Activated T-cell treated with anti-CD3 and anti-CD28 coated beads for 1 hour (primary cell): Measurements from ENCODE around the gene PRCC.

Source experiments
- DNase-seq: peaks from one replicate; pipeline ENCODE4 v3.0.0-alpha.2; 2020; ENCODE audit warnings: low read depth

Gene PRCC

DNA sequence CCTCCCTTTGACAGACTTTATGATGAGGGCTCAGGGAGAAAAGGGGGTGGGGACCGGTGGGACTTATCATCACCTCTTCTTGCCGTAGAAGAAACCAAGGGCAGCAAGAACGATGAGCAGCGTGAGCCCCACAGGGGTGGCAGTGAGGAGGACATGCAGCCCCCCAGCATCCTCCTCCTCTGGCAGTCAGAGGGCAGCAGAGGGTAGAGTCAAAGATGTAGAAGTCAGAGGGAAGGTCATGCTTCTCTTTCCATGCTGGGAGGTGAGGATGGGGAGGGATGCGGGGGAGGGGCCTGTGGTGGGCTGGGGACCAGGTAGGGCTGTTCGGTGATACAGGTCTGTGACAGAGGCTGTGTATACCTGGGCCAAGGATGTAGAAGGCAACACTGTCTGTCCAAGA is 76.8 kb downstream of the PRCC start:
- DNase-seq = no peak

- DNase-seq = no peak
Observed at GRCh38 chr1:156844638-156845037, 77.3 kb downstream of the PRCC start.

- peak; percentile 28 for DNase-seq
Observed at GRCh38 chr1:156845055-156845952, 78.0 kb downstream of the PRCC start.

- no peak for DNase-seq
Observed at GRCh38 chr1:156845953-156846545, 78.7 kb downstream of the PRCC start.

DNA sequence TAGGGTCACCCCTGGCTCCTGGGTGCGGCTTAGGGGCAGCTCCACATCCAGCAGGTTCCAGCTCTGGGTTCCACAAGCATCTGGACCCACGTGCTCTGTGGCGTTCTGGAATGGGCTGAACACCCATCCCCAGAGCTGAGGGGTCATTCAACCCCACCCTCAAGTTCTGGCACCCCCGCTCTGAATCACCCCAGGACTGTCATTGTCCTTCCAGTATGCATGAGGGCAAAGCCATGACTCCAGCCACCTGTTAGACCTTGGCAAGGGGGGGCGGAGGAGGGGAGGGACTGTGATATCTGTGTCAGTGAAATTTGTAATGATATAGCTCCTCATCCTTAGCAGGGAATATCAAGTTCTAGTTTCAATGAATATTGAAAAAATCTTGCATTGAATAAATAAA is 79.3 kb downstream of the PRCC start:
- DNase-seq = no peak

DNA sequence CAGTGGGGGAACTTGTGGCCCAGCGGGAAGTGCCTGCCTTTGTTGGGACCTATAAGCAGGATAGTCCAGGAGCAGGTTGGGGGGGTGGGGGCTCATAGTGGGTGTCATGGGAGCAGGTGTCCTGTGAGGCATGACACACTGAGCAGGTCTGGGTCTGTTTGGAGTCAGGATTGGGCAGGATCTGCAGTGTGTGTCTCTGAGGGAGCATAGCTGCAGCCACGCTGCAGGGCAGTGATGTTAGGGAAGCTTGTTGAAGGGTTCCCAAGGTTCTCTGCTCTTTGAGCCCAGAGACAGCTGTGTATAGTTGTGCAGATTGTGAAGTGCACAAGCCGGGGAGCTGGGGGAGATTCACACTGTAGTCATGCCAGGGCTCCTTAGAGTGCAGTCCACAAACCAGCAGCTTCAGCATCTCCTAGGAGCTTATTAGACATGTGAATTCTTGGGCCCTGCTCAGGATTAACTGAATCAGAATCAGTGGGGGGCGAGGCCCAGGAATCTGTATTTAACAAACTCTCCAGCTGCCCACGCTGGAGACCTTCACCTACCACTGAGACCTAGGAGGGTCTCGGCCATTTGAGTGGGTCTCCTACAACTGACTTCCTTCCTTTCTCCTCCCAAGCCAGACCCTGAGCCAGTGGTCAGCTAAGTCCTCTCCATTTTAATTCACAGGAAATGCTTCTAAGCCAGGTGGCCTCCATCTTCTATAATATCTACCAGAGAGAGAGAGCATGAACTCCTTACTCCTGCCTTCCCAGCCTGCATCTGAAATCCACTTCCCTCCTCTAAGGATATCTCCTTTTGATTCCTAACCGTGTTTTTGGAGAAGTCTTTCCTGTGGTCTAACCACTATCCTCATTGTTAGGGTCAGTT is 80.5 kb downstream of the PRCC start:
- no peak for DNase-seq

GRCh38 chr1:156848461-156849150 is 81.3 kb downstream of the PRCC start:
- DNase-seq = peak; percentile 60

DNA sequence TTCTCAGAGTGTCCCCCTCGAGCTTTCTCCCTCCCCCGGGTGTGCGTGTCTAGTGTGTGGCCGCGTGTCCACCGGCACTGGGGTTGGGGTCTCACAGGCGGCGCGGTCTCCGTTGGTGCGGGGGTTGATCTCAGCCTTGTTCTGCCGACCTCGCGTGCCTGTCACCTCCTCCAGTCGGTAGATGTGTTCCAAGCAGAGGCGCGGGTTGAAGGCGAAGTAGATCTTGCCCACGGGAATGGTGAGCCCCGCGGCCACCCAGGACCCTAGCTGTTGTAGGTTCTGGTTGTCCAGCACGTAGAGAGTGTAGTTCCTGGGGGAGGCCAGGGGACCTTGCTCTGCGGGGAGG is 81.8 kb downstream of the PRCC start:
- no peak for DNase-seq
